A549 treated with Mapracorat at 1 μM for 4 hours (cell line): ENCODE measurements around the gene ATL3. TPM values are rescaled to one million over a fixed set of nuclear protein-coding genes. Genes with fewer than 3 reads are reported as not detected.

Experiments
- total RNA-seq: library from RNA; stranded (reverse); fragments of 200-300 nt; extraction: Qiagen RNA extraction; gene quantifications from 5 replicates; pipeline ENCODE4 v1.2.3, GENCODE V29; 2022

The ATL3 gene
- 30.3 to 37.2 TPM (median 33.1 TPM) in 5 replicates for total RNA-seq

GRCh38 chr11:63671322-63672155 is at the start of gene ATL3:
TSS of gene ATL3 (minus strand) at chr11:63671376. CDS start at chr11:63671335, 41 bp downstream.

GRCh38 chr11:63681321-63682065 is 10.3 kb upstream of the ATL3 start, which contains the start of gene RTN3:
TSS of gene RTN3 (plus strand) at chr11:63681500. CDS start at chr11:63681637, 137 bp downstream.

GRCh38 chr11:63614136-63614671 is 57.0 kb downstream of the ATL3 start, which contains the start of gene PLAAT3:
TSS of gene PLAAT3 (minus strand) at chr11:63614433. CDS start at chr11:63614014, 419 bp downstream.

Other genes starting within 250 kb of the ATL3 start
- gene PLAAT5, start 180.2 kb downstream of the ATL3 start, total RNA-seq = not detected in 5 replicates
- not detected in 5 replicates for gene LGALS12, start 165.3 kb downstream of the ATL3 start, total RNA-seq
- gene PLAAT4, start 134.6 kb downstream of the ATL3 start, total RNA-seq = 1.4 to 2.6 TPM (median 1.8 TPM) in 5 replicates
- 0.34 to 1.5 TPM (median 0.46 TPM) in 5 replicates for gene PLAAT2, start 108.0 kb downstream of the ATL3 start, total RNA-seq
- gene PLAAT3, start 56.9 kb downstream of the ATL3 start, total RNA-seq = 50.0 to 72.4 TPM (median 60.3 TPM) in 5 replicates
- gene RTN3, start 10.1 kb upstream of the ATL3 start, total RNA-seq = 93.6 to 107 TPM (median 103 TPM) in 5 replicates
- 3.8 to 6.9 TPM (median 6.0 TPM) in 5 replicates for gene ZFTA, start 97.4 kb upstream of the ATL3 start, total RNA-seq
- 32.7 to 52.1 TPM (median 49.7 TPM) in 5 replicates for gene SPINDOC, start 142.1 kb upstream of the ATL3 start, total RNA-seq
- gene MARK2, start 167.7 kb upstream of the ATL3 start, total RNA-seq = 25.1 to 28.9 TPM (median 27.7 TPM) in 5 replicates
- gene RCOR2, start 245.8 kb upstream of the ATL3 start, total RNA-seq = 0.87 to 1.3 TPM (median 0.93 TPM) in 5 replicates